H9 (cell line): ENCODE results near the gene MC1R. TPM values are rescaled to one million over a fixed set of nuclear protein-coding genes. Genes with fewer than 3 reads are reported as not detected.

ENCODE experiments used
- DNase-seq: peaks from one replicate; pipeline ENCODE4 v3.0.0-alpha.2; 2017
- H2AFZ ChIP-seq: one replicate; pipeline ENCODE4 v1.6.1; 2013; ENCODE audit warnings: mild to moderate bottlenecking, low read length, control low read depth, moderate library complexity
- H2AK5ac ChIP-seq: 2 replicates; pipeline ENCODE4 v1.6.1; 2013; ENCODE audit warnings: low read length, control low read depth, mixed read lengths; ENCODE audit not compliant: insufficient read length
- H2BK120ac ChIP-seq: one replicate; pipeline ENCODE4 v1.6.1; 2013; ENCODE audit warnings: low read depth, mild to moderate bottlenecking, low read length, control low read depth, inconsistent platforms; ENCODE audit not compliant: poor library complexity, severe bottlenecking
- H2BK12ac ChIP-seq: 2 replicates; pipeline ENCODE4 v1.6.1; 2013; ENCODE audit warnings: low read length, control low read depth, mixed read lengths, low read depth; ENCODE audit not compliant: insufficient read length
- H2BK15ac ChIP-seq: 2 replicates; pipeline ENCODE4 v1.6.1; 2013; ENCODE audit warnings: low read depth, low read length, control low read depth
- H2BK20ac ChIP-seq: one replicate; pipeline ENCODE4 v1.6.1; 2013; ENCODE audit warnings: low read depth, mild to moderate bottlenecking, low read length, control low read depth, inconsistent platforms; ENCODE audit not compliant: poor library complexity, severe bottlenecking
- H2BK5ac ChIP-seq: 2 replicates; pipeline ENCODE4 v1.6.1; 2013; ENCODE audit warnings: low read length, control low read depth, mixed read lengths; ENCODE audit not compliant: insufficient read length
- H3K14ac ChIP-seq: 2 replicates; pipeline ENCODE4 v1.6.1; 2013; ENCODE audit warnings: low read length, control low read depth; ENCODE audit not compliant: insufficient read depth
- H3K18ac ChIP-seq: 2 replicates; pipeline ENCODE4 v1.6.1; 2013; ENCODE audit warnings: low read depth, mild to moderate bottlenecking, mixed read lengths, low read length, control low read depth; ENCODE audit not compliant: insufficient read length
- H3K23ac ChIP-seq: 2 replicates; pipeline ENCODE4 v1.6.1; 2013; ENCODE audit warnings: low read length, control low read depth, mixed read lengths, low read depth; ENCODE audit not compliant: insufficient read length
- H3K23me2 ChIP-seq: 2 replicates; pipeline ENCODE4 v1.6.1; 2013; ENCODE audit warnings: low read depth, mild to moderate bottlenecking, mixed read lengths, low read length, control low read depth; ENCODE audit not compliant: insufficient read length, poor library complexity, severe bottlenecking
- H3K27ac ChIP-seq: 2 replicates; pipeline ENCODE4 v1.5.1; 2013; ENCODE audit warnings: low read length, control low read depth, mixed read lengths, low read depth; ENCODE audit not compliant: insufficient read length
- H3K27me3 ChIP-seq: 2 replicates; pipeline ENCODE4 v1.6.1; 2013; ENCODE audit warnings: low read length, control low read depth, inconsistent platforms; ENCODE audit not compliant: insufficient read depth
- H3K4ac ChIP-seq: 2 replicates; pipeline ENCODE4 v1.6.1; 2013; ENCODE audit warnings: low read depth, mild to moderate bottlenecking, control low read depth, inconsistent platforms, low read length, moderate library complexity
- H3K4me1 ChIP-seq: 2 replicates; pipeline ENCODE4 v1.6.1; 2013; ENCODE audit warnings: low read length, control low read depth, inconsistent platforms; ENCODE audit not compliant: insufficient read depth
- H3K4me2 ChIP-seq: 2 replicates; pipeline ENCODE4 v1.6.1; 2013; ENCODE audit warnings: low read length, control low read depth, mixed read lengths; ENCODE audit not compliant: insufficient read length, insufficient read depth
- H3K56ac ChIP-seq: 2 replicates; pipeline ENCODE4 v1.6.1; 2013; ENCODE audit warnings: low read depth, mild to moderate bottlenecking, mixed read lengths, low read length, control low read depth; ENCODE audit not compliant: insufficient read length
- H3K79me1 ChIP-seq: 2 replicates; pipeline ENCODE4 v1.6.1; 2013; ENCODE audit warnings: low read depth, mild to moderate bottlenecking, moderate library complexity, low read length, control low read depth, inconsistent platforms; ENCODE audit not compliant: insufficient read depth, poor library complexity, severe bottlenecking
- H3K79me2 ChIP-seq: 2 replicates; pipeline ENCODE4 v1.6.1; 2013; ENCODE audit warnings: low read length, control low read depth, inconsistent platforms; ENCODE audit not compliant: insufficient read depth
- H3K9ac ChIP-seq: 2 replicates; pipeline ENCODE4 v1.6.1; 2013; ENCODE audit warnings: low read length, control low read depth, mixed read lengths; ENCODE audit not compliant: insufficient read length; ENCODE audit errors: extremely low read depth
- H3K9me3 ChIP-seq: one replicate; pipeline ENCODE4 v1.6.1; 2013; ENCODE audit warnings: low read depth, low read length, inconsistent platforms; ENCODE audit not compliant: control insufficient read depth
- H3T11ph ChIP-seq: one replicate; pipeline ENCODE4 v1.6.1; 2013; ENCODE audit warnings: mild to moderate bottlenecking, low read length, control low read depth, inconsistent platforms
- H4K20me1 ChIP-seq: one replicate; pipeline ENCODE4 v1.6.1; 2013; ENCODE audit not compliant: control insufficient read depth, insufficient read length, insufficient read depth
- H4K5ac ChIP-seq: 2 replicates; pipeline ENCODE4 v1.6.1; 2013; ENCODE audit warnings: low read depth, mild to moderate bottlenecking, mixed read lengths, low read length, control low read depth; ENCODE audit not compliant: insufficient read length
- H4K8ac ChIP-seq: replicated peaks from 2 replicates; pipeline ENCODE4 v1.6.1; 2013; ENCODE audit warnings: low read length, control low read depth, mixed read lengths, low read depth; ENCODE audit not compliant: insufficient read length
- H4K91ac ChIP-seq: 2 replicates; pipeline ENCODE4 v1.6.1; 2013; ENCODE audit warnings: low read depth, mild to moderate bottlenecking, moderate library complexity, mixed read lengths, low read length, control low read depth; ENCODE audit not compliant: insufficient read length
- H3K27ac Mint-ChIP-seq, 3 experiments: 2 replicates in 2 of 3; 3 replicates in 1 of 3; pipeline ENCODE4 v1.8.0; 2020 to 2021; ENCODE audit warnings: mixed read lengths in 3 of 3, mild to moderate bottlenecking in 1 of 3, moderate library complexity in 1 of 3
- H3K27me3 Mint-ChIP-seq: 2 replicates; pipeline ENCODE4 v1.8.0; 2021; ENCODE audit warnings: low read depth, mild to moderate bottlenecking, moderate library complexity, mixed read lengths
- H3K36me3 Mint-ChIP-seq, 3 experiments: 2 replicates in 2 of 3; 3 replicates in 1 of 3; pipeline ENCODE4 v1.8.0; 2020 to 2021; ENCODE audit warnings: low read depth in 3 of 3, mixed read lengths in 3 of 3; ENCODE audit not compliant: insufficient read depth in 1 of 3
- H3K4me1 Mint-ChIP-seq, 2 experiments: 2 replicates each; pipeline ENCODE4 v1.8.0; 2020; ENCODE audit warnings: mixed read lengths in 2 of 2
- H3K4me3 Mint-ChIP-seq, 2 experiments: 2 replicates in 1 of 2; 3 replicates in 1 of 2; pipeline ENCODE4 v1.8.0; 2020 to 2021; ENCODE audit warnings: mild to moderate bottlenecking in 2 of 2, mixed read lengths in 2 of 2, moderate library complexity in 1 of 2
- H3K9me3 Mint-ChIP-seq, 2 experiments: 2 replicates in 1 of 2; 3 replicates in 1 of 2; pipeline ENCODE4 v1.8.0; 2020; ENCODE audit warnings: mild to moderate bottlenecking in 2 of 2, mixed read lengths in 2 of 2, moderate library complexity in 1 of 2
- WGBS: extraction: QIAGEN DNeasy Blood & Tissue Kit; methylation state at CpG from one replicate; pipeline ENCODE4 v1.1.7; 2013; ENCODE audit warnings: missing lambda C conversion rate, low lambda C conversion rate, mixed read lengths; ENCODE audit not compliant: insufficient read length; ENCODE audit errors: extremely low coverage; 5-methylcytosine and 5-hydroxymethylcytosine counted together
- total RNA-seq: library from RNA; stranded (reverse); gene quantifications from 2 replicates; pipeline ENCODE4 v1.2.1, GENCODE V29; 2021
- TF ChIP-seq, protein P1 (sequence below): fragments of 200-600 bp; sonication (generic); conservative IDR thresholded peaks from 3 replicates; pipeline ENCODE4 v1.8.0; 2021; ENCODE audit warnings: antibody characterized with exemption, mild to moderate bottlenecking

The MC1R gene
- total RNA-seq, 1 experiment from 2014 or later, result 4.7 TPM

DNA sequence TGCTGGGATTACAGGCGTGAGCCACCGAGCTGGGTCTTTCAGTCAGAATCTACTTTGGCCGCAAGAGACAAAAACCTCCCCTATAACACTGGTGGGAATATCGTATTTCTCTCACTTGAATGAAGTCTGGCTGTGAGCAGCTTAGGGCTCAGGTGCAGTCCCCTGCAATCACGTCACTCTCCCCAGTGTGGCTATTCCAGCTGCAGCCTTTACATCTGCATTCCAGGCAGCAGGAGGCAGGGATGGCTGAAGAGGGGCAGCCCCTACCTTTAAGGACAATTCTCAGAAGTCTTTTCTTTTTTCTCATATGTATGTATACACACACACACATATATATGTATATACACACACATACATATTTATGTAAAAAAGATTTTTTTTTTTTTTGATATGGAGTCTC is 32.8 kb downstream of the MC1R start:
- Histone ChIP-seq H4K8ac (no peak overlapping the region), H2AK5ac (no peak overlapping the region), H3K79me1 (no peaks in the 10 kb centered on the region), H3K4me2 (no peak overlapping the region), H2AFZ (no peak overlapping the region), H3K9ac (no peak overlapping the region), H3K9me3 (no peaks in the 10 kb centered on the region), H3T11ph (no peak overlapping the region), H3K79me2 (no peaks in the 10 kb centered on the region), H2BK120ac (no peak overlapping the region), H3K18ac (no peak overlapping the region), H3K23me2 (no peaks in the 10 kb centered on the region), H3K27ac (no peak overlapping the region), H4K20me1 (no peaks in the 10 kb centered on the region), H3K27me3 (peaks cover 8% of the 10 kb centered on the region; the same call in 1 of the 2 replicates), H2BK15ac (no peak overlapping the region), H4K91ac (no peak overlapping the region), H3K23ac (no peak overlapping the region), H3K14ac (no peak overlapping the region), H4K5ac (no peak overlapping the region), H3K4me1 (no peaks in the 10 kb centered on the region), H3K4ac (no peak overlapping the region), H2BK20ac (no peak overlapping the region), H2BK12ac (no peak overlapping the region), H3K56ac (no peak overlapping the region), H2BK5ac (no peak overlapping the region)
- Mint-ChIP-seq H3K9me3 (peaks cover 0 to 4% of the 10 kb centered on the region in 2 experiments; a peak in 3 of 5 replicates), H3K36me3 (peaks cover 0 to 11% (median 7%) of the 10 kb centered on the region in 3 experiments; a peak in 5 of 7 replicates), H3K4me1 (peaks cover 7 to 15% of the 10 kb centered on the region in 2 experiments), H3K27ac (no peak overlapping the region; a peak in 1 of 7 replicates), H3K27me3 (peaks cover 28% of the 10 kb centered on the region), H3K4me3 (peak overlapping the region in 1 of 2 experiments; percentile 26; a peak in 1 of 5 replicates)
- no CpG with 5 or more reads among the region's 5 CpGs for WGBS
- no peak for DNase-seq
- TF ChIP-seq, protein P1, sequence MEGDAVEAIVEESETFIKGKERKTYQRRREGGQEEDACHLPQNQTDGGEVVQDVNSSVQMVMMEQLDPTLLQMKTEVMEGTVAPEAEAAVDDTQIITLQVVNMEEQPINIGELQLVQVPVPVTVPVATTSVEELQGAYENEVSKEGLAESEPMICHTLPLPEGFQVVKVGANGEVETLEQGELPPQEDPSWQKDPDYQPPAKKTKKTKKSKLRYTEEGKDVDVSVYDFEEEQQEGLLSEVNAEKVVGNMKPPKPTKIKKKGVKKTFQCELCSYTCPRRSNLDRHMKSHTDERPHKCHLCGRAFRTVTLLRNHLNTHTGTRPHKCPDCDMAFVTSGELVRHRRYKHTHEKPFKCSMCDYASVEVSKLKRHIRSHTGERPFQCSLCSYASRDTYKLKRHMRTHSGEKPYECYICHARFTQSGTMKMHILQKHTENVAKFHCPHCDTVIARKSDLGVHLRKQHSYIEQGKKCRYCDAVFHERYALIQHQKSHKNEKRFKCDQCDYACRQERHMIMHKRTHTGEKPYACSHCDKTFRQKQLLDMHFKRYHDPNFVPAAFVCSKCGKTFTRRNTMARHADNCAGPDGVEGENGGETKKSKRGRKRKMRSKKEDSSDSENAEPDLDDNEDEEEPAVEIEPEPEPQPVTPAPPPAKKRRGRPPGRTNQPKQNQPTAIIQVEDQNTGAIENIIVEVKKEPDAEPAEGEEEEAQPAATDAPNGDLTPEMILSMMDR, result 0 out of 3 replicates have a peak, but pooled peaks have one; percentile 12
